HG03066 (cell line): ENCODE data around the gene GNB2.
"Not testable (repeated sequence)": the region's sequence is repeated elsewhere in the genome, so short reads cannot be mapped to it uniquely, and the experiment has no call there.

Source experiments
- ATAC-seq: cut with Tn5 transposase; IDR thresholded peaks from one replicate; pipeline ENCODE4 v1.9.1; 2021; ENCODE audit warnings: low read depth; ENCODE audit not compliant: unreplicated experiment

The GNB2 gene

DNA sequence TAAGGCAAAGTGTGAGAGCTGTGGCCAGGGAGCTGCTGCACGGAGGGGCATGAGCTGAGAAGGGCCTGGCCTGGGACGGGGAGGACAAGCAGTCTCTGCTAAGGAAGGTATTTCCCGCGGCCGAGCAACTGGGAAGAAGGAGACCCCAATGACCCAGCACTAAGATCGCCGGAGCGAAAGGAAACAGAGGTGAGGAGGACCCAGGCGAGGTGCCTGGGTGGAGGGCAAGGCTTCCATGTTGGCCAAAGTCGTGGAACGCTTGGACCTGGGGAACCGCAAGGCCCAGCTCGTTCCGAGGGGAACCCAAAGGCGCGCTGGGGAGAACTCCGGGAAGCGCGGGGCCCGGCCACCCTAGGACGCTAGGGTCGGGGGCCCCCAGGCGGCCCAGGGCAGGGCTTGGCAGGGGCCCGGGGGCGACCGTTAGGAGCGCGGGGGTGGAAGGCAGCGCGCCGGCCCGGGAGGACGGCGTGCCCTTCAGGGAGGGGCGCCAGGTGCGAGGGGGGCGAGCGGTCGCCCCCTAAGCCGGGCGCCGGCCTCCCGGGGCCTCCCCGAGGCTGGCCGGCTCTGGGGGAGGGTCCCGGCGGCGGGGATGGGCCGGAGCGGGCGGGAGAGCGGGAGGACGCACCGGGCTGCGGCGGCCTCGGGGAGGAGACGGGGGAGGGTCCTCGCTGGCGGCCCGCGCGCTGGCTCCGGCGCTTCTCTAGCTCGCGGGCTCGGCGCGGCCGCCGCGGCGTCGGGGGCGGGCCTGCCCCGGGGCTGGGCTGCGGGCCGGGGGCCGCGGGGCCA lies 20.0 kb downstream of the GNB2 start:
- no peak for ATAC-seq

DNA sequence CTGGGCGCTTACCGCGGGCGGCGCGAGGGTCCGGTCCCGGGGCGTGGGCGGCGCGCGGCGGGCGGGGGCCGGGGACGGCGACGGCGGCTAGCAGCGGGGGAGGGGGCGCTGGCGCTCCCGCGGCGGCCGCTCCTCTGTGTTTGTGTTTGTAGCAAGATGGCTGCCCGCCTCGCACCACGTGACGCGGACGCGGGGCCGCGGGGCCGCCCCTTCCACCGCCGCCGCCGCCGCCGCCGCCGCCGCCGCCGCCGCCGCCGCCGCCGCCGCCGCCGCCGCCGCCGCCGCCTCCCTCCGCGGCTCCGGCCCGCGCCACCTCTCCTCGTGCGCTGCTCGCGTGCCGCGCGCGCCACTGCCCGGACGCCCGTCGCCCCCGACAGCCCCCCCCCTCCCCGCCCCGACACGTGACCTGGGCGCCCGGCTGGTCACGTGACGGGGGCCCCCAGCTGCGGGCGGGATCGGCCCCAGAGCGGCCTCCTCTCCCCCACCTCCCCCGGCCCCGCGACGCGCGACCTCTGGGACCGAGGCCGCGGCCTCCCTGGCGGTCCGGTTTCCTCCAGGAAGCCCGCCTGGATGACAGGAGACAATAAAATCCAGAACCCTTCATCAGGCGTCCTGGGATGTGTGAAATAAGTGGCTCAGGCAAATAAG lies 20.7 kb downstream of the GNB2 start, which contains the start of gene GIGYF1:
TSS of gene GIGYF1 (minus strand) at position 153 of the 648 bp plus-strand sequence. CDS start 6,012 bp downstream, outside the sequence.
- ATAC-seq: no peak

DNA sequence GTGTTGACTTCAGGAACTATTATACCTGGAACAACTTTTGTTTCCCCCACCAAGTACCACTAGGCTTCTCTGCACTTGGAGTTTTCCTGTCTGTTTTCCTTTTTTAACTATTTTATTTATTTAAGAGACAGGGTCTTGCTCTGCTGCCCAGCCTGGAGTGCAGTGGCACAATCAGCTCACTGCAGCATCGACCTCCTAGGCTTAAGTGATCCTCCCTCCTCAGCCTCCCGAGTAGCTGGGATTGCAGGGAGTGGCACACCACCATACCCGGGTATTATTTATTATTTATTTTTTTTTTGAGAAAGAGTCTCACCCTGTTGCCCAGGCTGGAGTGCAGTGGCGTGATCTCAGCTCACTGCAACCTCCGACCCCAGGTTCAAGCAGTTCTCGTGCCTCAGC lies 22.6 kb downstream of the GNB2 start:
- no peak for ATAC-seq

- ATAC-seq: no peak
Observed at GRCh38 chr7:100699018-100699417, 25.5 kb downstream of the GNB2 start.

- ATAC-seq: not testable (repeated sequence)
Observed at GRCh38 chr7:100701089-100701488, 27.5 kb downstream of the GNB2 start.

DNA sequence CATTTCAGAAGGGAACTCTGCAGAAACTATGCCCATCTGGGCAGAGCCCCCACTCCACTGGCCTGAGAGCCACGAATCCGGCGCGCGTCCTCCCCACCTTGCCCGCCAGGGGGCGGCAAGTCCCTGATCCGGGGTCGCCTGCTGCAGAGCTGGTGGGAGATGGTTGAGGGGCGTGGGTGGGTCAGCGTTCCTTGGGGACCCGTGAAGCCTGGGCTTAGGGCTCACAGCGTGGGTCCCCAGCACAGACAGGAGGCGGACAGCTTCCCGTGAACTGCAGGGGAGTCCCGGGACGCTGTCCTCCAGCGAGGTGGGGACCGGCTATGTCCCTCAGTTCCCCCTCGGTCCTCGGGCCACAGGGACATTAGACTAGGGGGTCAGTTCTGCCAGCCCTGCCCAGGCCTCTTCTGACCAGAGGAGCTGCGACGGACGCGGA lies 31.8 kb downstream of the GNB2 start:
- ATAC-seq: peak; percentile 55

DNA sequence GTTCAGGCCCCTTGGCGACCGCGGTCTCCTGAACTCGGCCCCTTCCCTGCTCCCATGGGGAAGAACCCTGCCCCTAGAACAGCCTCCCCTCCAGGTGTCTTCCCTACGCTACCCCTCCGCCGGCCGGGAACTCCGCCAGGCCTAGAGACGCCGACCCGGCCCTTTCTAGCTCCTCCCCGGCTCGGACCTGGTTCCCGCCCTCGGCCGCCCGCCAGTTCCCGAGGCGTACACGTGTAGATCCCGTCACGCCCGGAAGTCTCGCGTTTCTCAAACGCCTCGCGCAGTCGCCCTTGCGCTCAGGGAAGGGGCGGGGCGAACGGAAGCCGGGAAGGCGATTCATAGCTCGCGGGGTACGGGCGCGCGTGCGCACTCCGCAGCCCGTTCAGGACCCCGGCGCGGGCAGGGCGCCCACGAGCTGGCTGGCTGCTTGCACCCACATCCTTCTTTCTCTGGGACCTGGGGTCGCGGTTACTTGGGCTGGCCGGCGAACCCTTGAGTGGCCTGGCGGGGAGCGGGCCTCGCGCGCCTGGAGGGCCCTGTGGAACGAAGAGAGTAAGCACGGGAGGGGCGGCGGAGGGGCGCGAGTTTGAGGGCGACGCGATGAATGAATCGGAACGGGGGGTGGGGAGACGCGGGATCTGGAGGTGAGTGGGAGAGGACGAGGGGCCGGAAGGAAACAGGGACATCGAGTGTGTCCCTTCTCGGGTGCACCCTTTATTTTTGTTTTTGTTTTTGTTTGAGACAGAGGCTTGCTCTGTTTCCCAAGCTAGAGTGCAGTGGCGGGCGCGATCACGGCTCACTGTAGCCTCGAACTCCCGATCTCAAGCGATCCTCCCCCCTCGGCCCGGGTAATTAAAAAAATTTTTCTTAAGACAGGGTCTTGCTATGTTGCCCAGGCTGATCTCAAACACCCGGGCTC lies 32.5 kb downstream of the GNB2 start, which contains the start of gene POP7:
TSS of gene POP7 (plus strand) at position 369 of the 919 bp plus-strand sequence. CDS start 710 bp downstream, outside the sequence.
- ATAC-seq: peak; percentile 88

- no peak for ATAC-seq
Observed at GRCh38 chr7:100706672-100707311, 33.3 kb downstream of the GNB2 start.

- ATAC-seq: no peak
Observed at GRCh38 chr7:100708395-100708794, 34.9 kb downstream of the GNB2 start.

- no peak for ATAC-seq
Observed at GRCh38 chr7:100710452-100710851, 36.9 kb downstream of the GNB2 start.

DNA sequence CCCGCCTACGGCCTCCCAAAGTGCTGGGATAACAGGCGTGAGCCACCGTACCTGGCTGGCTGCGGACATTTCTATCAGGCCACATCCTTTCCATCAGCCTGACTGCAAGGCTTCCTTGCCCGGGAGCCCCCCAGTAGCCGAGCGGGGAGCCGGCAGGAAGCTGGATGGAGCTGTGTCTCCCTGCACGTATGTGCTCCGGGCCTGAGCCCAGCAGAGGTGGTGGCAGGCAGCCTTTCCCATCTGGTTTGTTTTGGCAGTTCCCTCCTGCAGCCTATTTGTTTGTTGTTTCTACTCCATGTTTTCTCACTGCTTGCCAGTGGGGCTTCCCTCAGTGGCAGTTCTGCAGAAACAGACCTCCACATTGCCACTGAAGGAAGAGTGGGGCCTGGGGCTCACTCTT lies 37.8 kb downstream of the GNB2 start:
- no peak for ATAC-seq

DNA sequence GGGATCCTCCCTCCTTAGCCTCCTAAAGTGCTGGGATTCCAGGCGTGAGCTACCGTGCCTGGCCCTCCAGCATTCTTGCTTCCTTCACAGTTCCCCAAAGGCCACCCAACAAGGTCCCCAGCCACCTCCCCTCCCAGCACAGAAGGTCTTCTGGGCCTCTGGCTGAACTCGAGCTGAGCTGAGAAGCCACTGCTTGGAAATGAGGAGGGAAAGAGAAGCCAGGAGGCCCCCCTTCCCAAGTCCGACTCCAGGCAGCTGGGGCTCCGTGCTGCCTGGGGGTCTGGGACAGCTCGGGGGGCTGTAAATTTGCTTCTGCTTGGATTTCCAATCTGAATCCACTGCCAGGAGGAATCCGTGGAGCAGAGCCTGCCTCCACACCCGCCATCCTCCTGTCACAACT lies 41.2 kb downstream of the GNB2 start:
- ATAC-seq: no peak

DNA sequence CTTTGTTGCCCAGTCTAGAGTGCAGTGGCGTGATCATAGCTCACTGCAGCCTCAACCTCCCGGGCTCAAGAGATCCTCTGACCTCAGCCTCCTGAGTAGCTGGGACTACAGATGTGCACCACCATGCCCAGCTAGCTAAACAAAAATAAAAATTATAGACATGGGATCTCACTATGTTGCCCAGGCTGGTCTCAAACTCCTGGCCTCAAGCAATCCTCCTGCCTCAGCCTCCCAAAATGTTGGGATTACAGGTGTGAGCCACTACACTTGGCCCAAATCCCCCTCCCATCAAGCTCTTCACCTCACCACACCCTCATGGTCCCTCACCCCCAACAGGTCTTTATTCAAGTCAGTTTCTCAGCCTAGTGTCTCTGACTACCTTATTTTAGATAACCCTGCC lies 43.5 kb downstream of the GNB2 start:
- not testable (repeated sequence) for ATAC-seq

- ATAC-seq: no peak
Observed at GRCh38 chr7:100719523-100720278, 46.2 kb downstream of the GNB2 start.

- ATAC-seq: no peak
Observed at GRCh38 chr7:100720279-100720670, 46.7 kb downstream of the GNB2 start, which contains the start of gene EPO. EPO (plus strand) TSS chr7:100720468; CDS start chr7:100720981, 513 bp downstream.

GRCh38 chr7:100720671-100721504 lies 47.3 kb downstream of the GNB2 start:
- ATAC-seq: no peak

DNA sequence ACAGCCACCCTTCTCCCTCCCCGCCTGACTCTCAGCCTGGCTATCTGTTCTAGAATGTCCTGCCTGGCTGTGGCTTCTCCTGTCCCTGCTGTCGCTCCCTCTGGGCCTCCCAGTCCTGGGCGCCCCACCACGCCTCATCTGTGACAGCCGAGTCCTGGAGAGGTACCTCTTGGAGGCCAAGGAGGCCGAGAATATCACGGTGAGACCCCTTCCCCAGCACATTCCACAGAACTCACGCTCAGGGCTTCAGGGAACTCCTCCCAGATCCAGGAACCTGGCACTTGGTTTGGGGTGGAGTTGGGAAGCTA lies 47.9 kb downstream of the GNB2 start:
- ATAC-seq: no peak

DNA sequence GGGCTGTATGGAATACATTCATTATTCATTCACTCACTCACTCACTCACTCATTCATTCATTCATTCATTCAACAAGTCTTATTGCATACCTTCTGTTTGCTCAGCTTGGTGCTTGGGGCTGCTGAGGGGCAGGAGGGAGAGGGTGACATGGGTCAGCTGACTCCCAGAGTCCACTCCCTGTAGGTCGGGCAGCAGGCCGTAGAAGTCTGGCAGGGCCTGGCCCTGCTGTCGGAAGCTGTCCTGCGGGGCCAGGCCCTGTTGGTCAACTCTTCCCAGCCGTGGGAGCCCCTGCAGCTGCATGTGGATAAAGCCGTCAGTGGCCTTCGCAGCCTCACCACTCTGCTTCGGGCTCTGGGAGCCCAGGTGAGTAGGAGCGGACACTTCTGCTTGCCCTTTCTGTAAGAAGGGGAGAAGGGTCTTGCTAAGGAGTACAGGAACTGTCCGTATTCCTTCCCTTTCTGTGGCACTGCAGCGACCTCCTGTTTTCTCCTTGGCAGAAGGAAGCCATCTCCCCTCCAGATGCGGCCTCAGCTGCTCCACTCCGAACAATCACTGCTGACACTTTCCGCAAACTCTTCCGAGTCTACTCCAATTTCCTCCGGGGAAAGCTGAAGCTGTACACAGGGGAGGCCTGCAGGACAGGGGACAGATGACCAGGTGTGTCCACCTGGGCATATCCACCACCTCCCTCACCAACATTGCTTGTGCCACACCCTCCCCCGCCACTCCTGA lies 49.1 kb downstream of the GNB2 start:
- ATAC-seq: no peak
